SHP77 treated with DMSO at 0.1 percent for 48 hours (cell line): Measurements from ENCODE around the gene SMYD2.

Source experiments
- DNase-seq: peaks from one replicate; lab custom pipeline; 2025; lab: John Stamatoyannopoulos, UW

The SMYD2 gene

GRCh38 chr1:214361636-214362035 lies 80.7 kb downstream of the SMYD2 start:
- no peak for DNase-seq

- DNase-seq, result no peak
Measured at GRCh38 chr1:214362188-214362882, 81.4 kb downstream of the SMYD2 start.

- no peak for DNase-seq
Measured at GRCh38 chr1:214363386-214363785, 82.4 kb downstream of the SMYD2 start.

DNA sequence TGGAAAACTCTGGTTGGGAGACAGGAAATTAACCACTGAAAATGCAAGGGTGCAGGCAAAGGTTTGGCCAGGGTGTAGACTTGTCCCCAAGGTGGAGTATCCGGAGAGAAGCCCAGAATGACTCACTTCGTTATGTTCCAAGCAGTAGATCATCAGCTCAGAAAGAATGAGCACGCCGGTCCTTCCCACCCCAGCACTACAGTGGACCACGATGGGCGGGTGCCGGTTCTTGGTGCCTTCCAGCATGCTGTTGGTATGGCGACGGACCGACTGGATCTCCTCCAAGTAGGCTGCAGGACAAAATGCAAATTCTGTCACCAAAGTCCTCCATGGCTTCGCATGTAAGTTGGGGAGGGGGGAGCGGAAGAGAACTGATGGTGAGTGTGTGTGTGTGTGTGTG lies 83.4 kb downstream of the SMYD2 start:
- no peak for DNase-seq

DNA sequence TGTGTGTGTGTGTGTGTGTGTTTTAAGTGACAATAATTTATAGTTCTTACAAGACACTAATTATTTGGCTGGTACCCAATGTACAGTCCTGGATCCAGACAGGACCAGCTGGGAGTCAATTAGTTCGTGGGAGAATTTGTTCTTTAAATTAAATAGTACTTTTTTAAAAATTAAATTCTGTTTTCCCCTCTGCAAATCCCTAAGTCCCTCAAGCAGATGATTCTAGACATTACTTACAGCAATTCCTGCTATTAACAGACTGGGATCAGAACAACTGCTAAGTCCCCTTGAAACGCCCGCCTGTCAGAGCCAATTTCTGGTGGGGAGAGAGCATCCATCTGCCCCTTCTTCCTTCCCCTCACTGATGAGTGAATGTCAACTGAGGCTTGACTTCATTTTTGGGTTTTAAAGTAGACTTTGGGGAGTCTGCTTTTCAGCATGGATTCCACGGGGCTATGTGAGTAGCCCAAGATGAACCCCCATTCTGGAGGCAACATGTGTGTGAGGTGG lies 83.9 kb downstream of the SMYD2 start:
- no peak for DNase-seq

GRCh38 chr1:214367841-214368240 lies 86.9 kb downstream of the SMYD2 start:
- no peak for DNase-seq

GRCh38 chr1:214369364-214369763 lies 88.4 kb downstream of the SMYD2 start:
- no peak for DNase-seq

DNA sequence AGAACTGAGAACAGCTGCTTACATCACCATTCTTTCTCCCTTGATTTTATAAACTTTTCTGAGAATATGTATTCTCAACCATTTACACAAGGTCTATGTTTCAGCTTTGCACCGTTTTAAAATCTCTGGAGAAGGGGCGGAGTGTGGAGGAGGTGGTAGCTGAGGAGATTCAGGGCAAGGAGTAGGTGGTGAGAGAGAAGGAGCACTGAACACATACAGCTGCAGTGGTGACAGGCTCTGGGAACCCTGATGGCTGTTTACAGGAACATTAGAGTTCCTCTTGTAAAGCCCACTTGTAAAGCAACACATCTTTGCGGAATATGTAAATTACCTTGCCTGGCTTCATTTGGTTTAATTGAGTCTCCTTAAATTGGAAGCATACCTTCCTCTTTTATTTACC lies 89.7 kb downstream of the SMYD2 start:
- no peak for DNase-seq

DNA sequence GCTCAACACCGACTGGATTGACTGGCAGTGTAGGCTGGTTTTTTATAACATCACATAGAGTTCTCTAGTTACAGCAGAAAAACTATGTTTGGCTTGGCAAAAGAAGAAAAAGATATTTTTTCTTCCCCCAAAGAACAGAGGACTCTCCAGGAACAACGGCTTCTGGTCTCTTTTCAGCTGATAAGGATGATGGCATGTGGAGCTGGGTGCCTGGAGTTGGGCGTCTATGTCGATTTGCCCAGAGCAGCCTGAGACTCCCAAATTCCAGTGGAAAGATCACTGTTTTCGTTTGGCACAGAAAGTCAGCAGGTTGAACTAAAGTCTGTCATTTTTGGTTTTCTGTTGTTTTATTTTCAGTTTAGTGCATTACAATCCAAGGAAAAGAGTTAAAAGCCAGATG lies 91.1 kb downstream of the SMYD2 start:
- no peak for DNase-seq

DNA sequence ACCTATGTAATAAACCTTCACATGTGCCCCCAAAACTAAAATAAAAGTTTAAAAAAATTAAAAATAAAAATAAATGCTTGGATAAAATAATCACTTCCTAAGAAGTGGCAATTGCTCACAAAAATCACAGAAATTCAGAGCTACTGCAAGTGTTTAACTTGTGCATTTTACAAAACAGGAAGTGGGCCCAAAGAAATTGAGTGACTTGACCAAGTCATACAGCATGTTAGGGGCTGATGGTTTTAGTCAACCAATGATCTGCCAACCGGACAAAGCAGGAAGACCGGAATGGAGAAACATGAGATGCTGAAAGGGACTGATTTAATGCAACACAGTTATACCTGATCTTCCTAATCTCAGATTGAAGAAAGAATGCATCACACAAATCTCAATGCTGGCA lies 96.5 kb downstream of the SMYD2 start:
- DNase-seq, result no peak

- DNase-seq, result no peak
Measured at GRCh38 chr1:214377886-214378285, 96.9 kb downstream of the SMYD2 start.

DNA sequence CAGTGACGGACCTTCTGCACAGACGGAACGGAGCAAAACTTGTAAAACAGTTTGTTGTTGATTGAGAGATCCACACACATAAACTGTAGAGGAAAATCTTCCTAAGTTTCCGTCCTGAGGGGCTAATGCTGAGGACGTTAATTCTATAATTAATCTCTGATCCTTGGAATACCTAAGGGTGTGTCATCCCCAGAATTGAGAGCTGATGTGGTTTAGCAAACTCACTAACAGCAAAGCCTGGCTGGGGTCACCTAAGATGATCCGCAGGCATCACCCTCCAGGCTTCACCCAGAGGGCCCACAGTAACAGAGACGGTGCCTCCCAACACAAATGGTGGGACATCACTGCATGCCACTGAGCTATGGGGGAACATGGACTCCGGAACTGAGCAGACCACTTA lies 97.5 kb downstream of the SMYD2 start:
- no peak for DNase-seq

DNA sequence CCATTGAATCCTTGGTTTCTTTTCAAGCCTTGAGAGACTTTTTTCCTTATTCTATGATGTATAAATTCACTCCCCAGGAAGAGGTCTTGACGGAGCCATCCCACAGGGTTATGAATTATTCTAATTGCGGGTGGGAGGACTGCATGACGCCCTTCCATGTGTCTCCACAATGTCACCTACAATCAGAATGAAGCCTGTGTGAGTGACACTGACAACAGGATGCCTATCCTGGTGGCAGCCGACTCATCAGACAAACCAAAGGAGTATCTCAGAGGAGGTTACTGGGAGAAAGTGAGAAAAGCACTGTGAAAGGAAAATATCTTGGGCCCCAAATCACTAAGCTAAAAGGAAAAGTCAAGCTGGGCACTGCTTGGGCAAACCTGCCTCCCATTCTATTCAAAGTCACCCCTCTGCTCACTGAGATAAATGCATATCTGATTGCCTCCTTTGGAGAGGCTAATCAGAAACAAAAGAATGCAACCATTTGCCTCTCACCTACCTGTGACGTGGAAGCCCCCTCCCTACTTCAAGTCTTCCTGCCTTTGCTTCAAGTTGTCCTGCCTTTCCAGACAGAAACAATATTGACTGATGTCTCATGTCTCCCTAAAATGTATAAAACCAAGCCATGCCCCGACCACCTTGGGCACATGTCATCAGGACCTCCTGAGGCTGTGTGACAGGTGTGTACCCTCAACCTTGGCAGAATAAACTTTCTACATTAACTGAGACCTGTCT lies 98.4 kb downstream of the SMYD2 start:
- DNase-seq, result no peak

GRCh38 chr1:214380396-214380795 lies 99.4 kb downstream of the SMYD2 start:
- DNase-seq, result no peak

GRCh38 chr1:214380986-214381695 lies 100.2 kb downstream of the SMYD2 start:
- DNase-seq, result no peak

DNA sequence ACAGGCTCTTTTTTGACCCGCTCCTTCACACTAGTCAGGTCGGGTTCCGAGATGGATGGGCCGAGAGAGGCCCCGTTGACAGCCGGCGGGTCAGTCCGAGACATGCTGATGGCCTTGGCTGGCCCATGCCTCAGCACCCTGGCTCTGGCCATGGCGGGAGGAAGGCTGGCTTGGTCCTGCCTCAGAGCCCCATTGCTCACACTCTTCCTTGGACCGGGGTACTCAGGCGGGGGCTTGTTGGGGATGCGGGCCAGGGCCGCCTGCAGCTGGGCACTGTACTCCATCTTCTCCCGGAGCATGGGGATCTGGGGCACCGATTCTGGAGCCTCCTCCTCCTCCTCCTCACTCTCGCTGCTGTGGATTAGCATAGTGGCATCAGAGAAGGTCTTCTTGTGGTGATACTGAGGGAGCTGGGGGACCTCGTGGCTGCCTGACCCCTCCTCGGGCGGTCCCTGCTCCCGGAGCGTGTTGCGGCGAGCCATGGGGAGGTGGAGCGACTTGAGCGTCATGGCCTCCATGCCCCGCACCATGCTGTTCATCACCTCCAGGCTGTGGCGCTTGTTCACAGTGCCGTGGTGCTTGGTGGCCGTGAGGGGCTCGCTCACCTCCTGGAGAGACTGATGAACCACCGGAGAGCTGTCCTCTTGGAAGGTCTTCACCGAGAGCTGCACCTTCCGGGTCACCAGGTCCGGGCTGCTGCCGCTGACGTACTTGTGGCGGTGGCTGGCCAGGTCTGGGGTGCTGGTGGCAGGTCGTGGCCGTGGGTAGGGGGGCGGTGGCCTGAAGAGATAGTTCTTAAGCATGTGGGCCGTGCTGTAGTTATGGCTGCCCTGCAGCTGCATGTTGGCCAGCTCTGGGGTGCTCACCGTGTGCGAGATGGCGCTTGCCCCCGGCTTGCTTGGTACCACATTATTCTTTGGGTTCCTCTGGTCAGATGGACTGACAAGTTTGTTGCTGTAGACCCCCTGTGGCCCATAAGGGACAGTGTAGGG lies 102.7 kb downstream of the SMYD2 start:
- no peak for DNase-seq

DNA sequence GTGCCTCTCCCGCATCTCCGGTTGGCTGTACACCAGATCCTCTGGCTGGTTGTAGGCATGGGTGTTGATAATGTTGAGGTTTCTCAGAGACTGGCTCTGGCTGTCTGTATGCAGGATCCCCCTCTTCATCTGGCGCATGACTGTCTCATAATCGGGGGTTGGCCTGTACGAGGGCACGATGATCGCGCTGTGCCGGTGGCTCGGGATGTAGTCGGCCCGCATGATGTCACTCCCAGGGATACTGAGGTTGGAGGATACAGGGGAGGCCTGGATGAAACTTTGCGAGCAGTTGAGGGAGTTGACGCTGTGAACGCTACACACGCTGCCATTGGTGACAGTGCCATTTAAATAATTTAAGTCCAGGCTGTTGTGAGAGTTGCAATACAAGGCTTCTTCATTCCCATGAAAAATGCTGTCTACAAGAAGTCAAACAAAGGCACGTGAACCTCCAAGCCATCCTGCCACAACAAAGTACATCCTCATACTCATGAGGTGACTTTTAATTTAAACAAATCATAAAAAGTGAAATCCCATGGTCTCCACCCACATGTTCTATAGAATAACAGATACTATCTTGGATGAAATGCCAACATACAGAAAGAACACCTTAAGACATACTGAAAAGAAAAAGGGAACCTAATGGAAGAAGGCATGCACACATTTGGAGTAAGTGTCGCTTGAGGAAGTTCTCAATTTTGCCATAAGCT lies 103.6 kb downstream of the SMYD2 start:
- DNase-seq, result no peak

GRCh38 chr1:214385428-214385827 lies 104.5 kb downstream of the SMYD2 start:
- no peak for DNase-seq

- no peak for DNase-seq
Measured at GRCh38 chr1:214386333-214386732, 105.4 kb downstream of the SMYD2 start.
